NAMALWA (cell line): ENCODE results near the gene PNPLA5.
"Not testable (repeated sequence)": the region's sequence is repeated elsewhere in the genome, so short reads cannot be mapped to it uniquely, and the experiment has no call there.

ENCODE experiments used
- DNase-seq: peaks from one replicate; pipeline ENCODE4 v3.0.0-alpha.2; 2015; ENCODE audit warnings: low spot score

PNPLA5 gene

GRCh38 chr22:43891360-43892182 lies at the start of gene PNPLA5:
PNPLA5 (minus strand) TSS chr22:43892013; CDS start chr22:43891880, 133 bp downstream.
- DNase-seq, result no peak

- no peak for DNase-seq
These were observed 49.6 kb upstream of the PNPLA5 start for GRCh38 chr22:43941449-43941848.

GRCh38 chr22:43931771-43932170 lies 40.0 kb upstream of the PNPLA5 start:
- DNase-seq, result no peak

GRCh38 chr22:43928908-43929307 lies 37.1 kb upstream of the PNPLA5 start:
- DNase-seq, result no peak

- DNase-seq, result no peak
These were observed 36.7 kb upstream of the PNPLA5 start for GRCh38 chr22:43928468-43928867.

GRCh38 chr22:43926349-43926710 lies 34.5 kb upstream of the PNPLA5 start:
- DNase-seq, result no peak

- DNase-seq, result no peak
These were observed 33.9 kb upstream of the PNPLA5 start for GRCh38 chr22:43925433-43926348.

GRCh38 chr22:43924877-43925276 lies 33.1 kb upstream of the PNPLA5 start:
- no peak for DNase-seq

GRCh38 chr22:43923631-43924464 lies 32.0 kb upstream of the PNPLA5 start, which contains the start of gene PNPLA3:
PNPLA3 (plus strand) TSS chr22:43923805; CDS start chr22:43923912, 107 bp downstream.
- peak; percentile 55 for DNase-seq

GRCh38 chr22:43923191-43923590 lies 31.4 kb upstream of the PNPLA5 start:
- DNase-seq, result peak; percentile 45

- no peak for DNase-seq
These were observed 30.3 kb upstream of the PNPLA5 start for GRCh38 chr22:43922123-43922522.

GRCh38 chr22:43921370-43921769 lies 29.6 kb upstream of the PNPLA5 start:
- no peak for DNase-seq

- DNase-seq, result no peak
These were observed 27.5 kb upstream of the PNPLA5 start for GRCh38 chr22:43919106-43919973.

GRCh38 chr22:43917521-43917920 lies 25.7 kb upstream of the PNPLA5 start:
- no peak for DNase-seq

- no peak for DNase-seq
These were observed 19.5 kb upstream of the PNPLA5 start for GRCh38 chr22:43911351-43911750.

GRCh38 chr22:43910178-43910695 lies 18.4 kb upstream of the PNPLA5 start:
- DNase-seq, result no peak

GRCh38 chr22:43909708-43910107 lies 17.9 kb upstream of the PNPLA5 start:
- no peak for DNase-seq

GRCh38 chr22:43905681-43906080 lies 13.9 kb upstream of the PNPLA5 start:
- no peak for DNase-seq

GRCh38 chr22:43904412-43904811 lies 12.6 kb upstream of the PNPLA5 start:
- DNase-seq, result not testable (repeated sequence)

- DNase-seq, result not testable (repeated sequence)
These were observed 11.2 kb upstream of the PNPLA5 start for GRCh38 chr22:43903033-43903432.
